Prostate gland (tissue), 2 donors: ENCODE data around the gene SH3PXD2B.

ENCODE experiments used
- CTCF ChIP-seq, 4 experiments: fragments of 200-600 bp in 2 of 4; fragments of 450-650 bp in 2 of 4; sonication (generic) in 2 of 4; IDR thresholded peaks; 1 replicate in 3 of 4; 2 replicates in 1 of 4; pipeline ENCODE4 v1.5.1; 2016 to 2019; ENCODE audit warnings: antibody characterized with exemption in 4 of 4, mild to moderate bottlenecking in 2 of 4, moderate library complexity in 2 of 4
- POLR2A ChIP-seq: fragments of 450-650 bp; IDR thresholded peaks from one replicate; pipeline ENCODE4 v1.6.1; 2016; ENCODE audit warnings: antibody characterized with exemption, mild to moderate bottlenecking
- POLR2AphosphoS5 ChIP-seq: sonication (generic); formaldehyde crosslinking; IDR thresholded peaks from one replicate; pipeline ENCODE4 v1.6.1; 2017; ENCODE audit warnings: antibody characterized with exemption

- TF ChIP-seq CTCF (IDR thresholded peaks at IDR 0.05) (no peak), POLR2A (no peak), POLR2AphosphoS5 (no peak)
Observed at GRCh38 chr5:172482156-172483020, 28.1 kb upstream of the SH3PXD2B start.
